Parathyroid adenoma (tissue), 2 donors: ENCODE results near the gene DEK.

Experiments used
- H2AFZ ChIP-seq: fragments of 300-600 bp; sonication (generic); one replicate; pipeline ENCODE4 v1.7.0; 2017; ENCODE audit warnings: antibody characterized with exemption, mild to moderate bottlenecking
- H3K27ac ChIP-seq: fragments of 300-600 bp; sonication (generic); one replicate; pipeline ENCODE4 v1.7.0; 2017
- H3K27me3 ChIP-seq: fragments of 300-600 bp; sonication (generic); one replicate; pipeline ENCODE4 v1.7.0; 2017; ENCODE audit warnings: low read length; ENCODE audit not compliant: control insufficient read depth, insufficient read depth
- H3K36me3 ChIP-seq: fragments of 300-600 bp; sonication (generic); one replicate; pipeline ENCODE4 v1.7.0; 2017; ENCODE audit warnings: low read length; ENCODE audit not compliant: control insufficient read depth, insufficient read depth
- H3K4me1 ChIP-seq: fragments of 300-600 bp; sonication (generic); one replicate; pipeline ENCODE4 v1.7.0; 2017; ENCODE audit warnings: control low read depth
- H3K4me2 ChIP-seq: fragments of 300-600 bp; sonication (generic); one replicate; pipeline ENCODE4 v1.7.0; 2017; ENCODE audit warnings: low read length
- H3K4me3 ChIP-seq: fragments of 300-600 bp; sonication (generic); one replicate; pipeline ENCODE4 v1.7.0; 2017; ENCODE audit warnings: low read depth, low read length
- H3K79me2 ChIP-seq: fragments of 300-600 bp; sonication (generic); one replicate; pipeline ENCODE4 v1.7.0; 2017; ENCODE audit warnings: control low read depth
- H3K9ac ChIP-seq: fragments of 300-600 bp; sonication (generic); one replicate; pipeline ENCODE4 v1.7.0; 2017; ENCODE audit warnings: mild to moderate bottlenecking
- H3K9me3 ChIP-seq: fragments of 300-600 bp; sonication (generic); one replicate; pipeline ENCODE4 v1.7.0; 2017; ENCODE audit warnings: low read length; ENCODE audit not compliant: control insufficient read depth
- TF ChIP-seq, protein P1 (sequence below): fragments of 300-600 bp; sonication (generic); IDR thresholded peaks from one replicate; pipeline ENCODE4 v1.7.0; 2017; ENCODE audit warnings: antibody characterized with exemption, mild to moderate bottlenecking
- donor health status: primary hyperparathyroidism.

Gene DEK

DNA sequence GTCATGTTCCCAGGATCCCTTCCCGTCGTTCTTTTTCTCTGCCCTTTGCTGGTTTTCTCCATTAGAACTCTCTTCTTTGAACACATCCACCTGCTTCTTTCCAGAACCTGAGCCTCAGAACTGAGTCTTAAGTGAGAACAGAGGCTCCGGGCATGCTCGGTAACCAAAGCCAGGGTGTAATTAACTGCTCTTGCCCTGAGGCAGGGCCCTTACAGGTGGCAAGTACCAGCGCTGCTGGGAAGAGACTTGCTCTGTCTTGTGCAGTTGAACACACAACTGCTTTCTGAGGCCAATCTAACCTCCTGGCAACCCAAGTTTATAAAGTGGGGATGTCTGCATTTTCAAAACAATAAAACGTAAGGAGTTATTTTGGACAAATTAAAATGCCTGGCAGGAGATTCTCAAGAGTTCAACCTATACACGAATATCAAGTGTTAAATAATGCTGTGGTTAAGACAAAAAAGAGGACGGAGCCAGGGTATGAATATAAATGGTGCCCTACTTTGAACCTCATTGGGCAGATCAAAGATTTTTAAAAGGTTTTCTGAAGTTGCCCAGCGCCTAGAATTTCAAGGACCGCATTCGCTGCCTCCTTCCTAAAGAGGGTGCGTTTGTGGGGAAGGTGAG lies 12.4 kb upstream of the DEK start:
- no peak overlapping the region for H3K9ac ChIP-seq
- no peaks in the 10 kb centered on the region for H3K79me2 ChIP-seq
- no peaks in the 10 kb centered on the region for H3K36me3 ChIP-seq
- H3K9me3 ChIP-seq: no peaks in the 10 kb centered on the region
- H3K4me3 ChIP-seq: peak overlapping the region; percentile 43
- no peaks in the 10 kb centered on the region for H3K27me3 ChIP-seq
- TF ChIP-seq, protein P1, sequence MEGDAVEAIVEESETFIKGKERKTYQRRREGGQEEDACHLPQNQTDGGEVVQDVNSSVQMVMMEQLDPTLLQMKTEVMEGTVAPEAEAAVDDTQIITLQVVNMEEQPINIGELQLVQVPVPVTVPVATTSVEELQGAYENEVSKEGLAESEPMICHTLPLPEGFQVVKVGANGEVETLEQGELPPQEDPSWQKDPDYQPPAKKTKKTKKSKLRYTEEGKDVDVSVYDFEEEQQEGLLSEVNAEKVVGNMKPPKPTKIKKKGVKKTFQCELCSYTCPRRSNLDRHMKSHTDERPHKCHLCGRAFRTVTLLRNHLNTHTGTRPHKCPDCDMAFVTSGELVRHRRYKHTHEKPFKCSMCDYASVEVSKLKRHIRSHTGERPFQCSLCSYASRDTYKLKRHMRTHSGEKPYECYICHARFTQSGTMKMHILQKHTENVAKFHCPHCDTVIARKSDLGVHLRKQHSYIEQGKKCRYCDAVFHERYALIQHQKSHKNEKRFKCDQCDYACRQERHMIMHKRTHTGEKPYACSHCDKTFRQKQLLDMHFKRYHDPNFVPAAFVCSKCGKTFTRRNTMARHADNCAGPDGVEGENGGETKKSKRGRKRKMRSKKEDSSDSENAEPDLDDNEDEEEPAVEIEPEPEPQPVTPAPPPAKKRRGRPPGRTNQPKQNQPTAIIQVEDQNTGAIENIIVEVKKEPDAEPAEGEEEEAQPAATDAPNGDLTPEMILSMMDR: no peak
- peak overlapping the region; percentile 68 for H2AFZ ChIP-seq
- H3K4me2 ChIP-seq: peak overlapping the region; percentile 72
- no peaks in the 10 kb centered on the region for H3K4me1 ChIP-seq
- H3K27ac ChIP-seq: no peak overlapping the region

- H3K4me3 ChIP-seq: no peak overlapping the region
- TF ChIP-seq, protein P1: no peak
- H3K9ac ChIP-seq: no peak overlapping the region
Measured at GRCh38 chr6:18270216-18270615, 5.9 kb upstream of the DEK start.

DNA sequence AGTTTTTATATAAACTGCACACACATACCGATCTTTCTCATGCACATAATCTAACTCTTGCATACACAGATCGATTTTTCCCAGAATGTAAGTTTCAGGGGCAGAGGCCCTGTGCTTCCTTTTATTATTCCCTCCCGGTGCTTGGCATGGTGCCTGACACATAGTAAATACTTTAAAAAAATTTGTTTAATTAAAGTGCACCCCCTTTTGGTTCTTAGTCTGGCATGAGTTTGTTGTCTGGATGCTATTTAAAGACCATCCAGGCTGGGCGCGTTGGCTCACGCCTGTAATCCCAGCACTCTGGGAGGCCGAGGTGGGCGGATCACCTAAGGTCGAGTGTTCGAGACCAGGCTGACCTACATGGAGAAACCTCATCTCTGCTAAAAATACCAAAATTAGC lies 5.4 kb upstream of the DEK start:
- Histone ChIP-seq H3K9me3 (no peaks in the 10 kb centered on the region), H3K9ac (no peak overlapping the region), H2AFZ (no peak overlapping the region), H3K27ac (no peak overlapping the region), H3K36me3 (no peaks in the 10 kb centered on the region), H3K79me2 (no peaks in the 10 kb centered on the region), H3K4me2 (no peak overlapping the region), H3K27me3 (no peaks in the 10 kb centered on the region), H3K4me1 (no peaks in the 10 kb centered on the region), H3K4me3 (no peak overlapping the region)
- TF ChIP-seq, protein P1: no peak

More at GRCh38 chr6:18270216-18270615, 5.9 kb upstream of the DEK start:
- Histone ChIP-seq H3K36me3 (no peaks in the 10 kb centered on the region), H3K4me2 (no peak overlapping the region), H3K9me3 (no peaks in the 10 kb centered on the region), H3K79me2 (no peaks in the 10 kb centered on the region), H2AFZ (no peak overlapping the region), H3K27me3 (no peaks in the 10 kb centered on the region), H3K4me1 (no peaks in the 10 kb centered on the region), H3K27ac (no peak overlapping the region)

GRCh38 chr6:18269253-18269652 lies 4.9 kb upstream of the DEK start:
- Histone ChIP-seq H3K4me3 (no peak overlapping the region), H2AFZ (peak overlapping the region; percentile 13), H3K79me2 (no peaks in the 10 kb centered on the region), H3K27ac (no peak overlapping the region), H3K36me3 (no peaks in the 10 kb centered on the region), H3K9ac (no peak overlapping the region), H3K27me3 (no peaks in the 10 kb centered on the region), H3K9me3 (no peaks in the 10 kb centered on the region), H3K4me2 (no peak overlapping the region), H3K4me1 (no peaks in the 10 kb centered on the region)
- TF ChIP-seq, protein P1: no peak

GRCh38 chr6:18268066-18268465 lies 3.7 kb upstream of the DEK start:
- H3K4me2 ChIP-seq: no peak overlapping the region
- peaks cover 7% of the 10 kb centered on the region for H3K79me2 ChIP-seq
- H3K9ac ChIP-seq: no peak overlapping the region
- no peaks in the 10 kb centered on the region for H3K27me3 ChIP-seq
- no peak overlapping the region for H3K27ac ChIP-seq
- peaks cover 3% of the 10 kb centered on the region for H3K4me1 ChIP-seq
- TF ChIP-seq, protein P1: no peak
- H3K9me3 ChIP-seq: no peaks in the 10 kb centered on the region
- H2AFZ ChIP-seq: no peak overlapping the region
- no peaks in the 10 kb centered on the region for H3K36me3 ChIP-seq
- no peak overlapping the region for H3K4me3 ChIP-seq
